Erythroblast (primary cell): ENCODE data around the gene THUMPD1.

Experiments used
- GATA1 ChIP-seq: IDR thresholded peaks from 2 replicates; pipeline ENCODE4 v1.6.1; 2011; ENCODE audit warnings: low read depth, mild to moderate bottlenecking, control low read depth, low read length, moderate library complexity
- POLR2A ChIP-seq: IDR thresholded peaks from 2 replicates; pipeline ENCODE4 v1.6.1; 2011; ENCODE audit warnings: mild to moderate bottlenecking, low read length

GRCh38 chr16:20773679-20774078 lies 32.1 kb upstream of the THUMPD1 start:
- no peak for TF ChIP-seq POLR2A
- TF ChIP-seq GATA1, result no peak
